Stimulated activated naive CD8-positive, alpha-beta T cell treated with anti-CD3 and anti-CD28 coated beads, Interleukin-15, Interleukin-2, amounts not matched to agents 100 ng/mL and 50 ng/mL, for 24 hours (primary cell): Measurements from ENCODE around the gene SRD5A1.

Source experiments
- H3K27ac Mint-ChIP-seq: one replicate; pipeline ENCODE4 v1.8.0; 2021; ENCODE audit warnings: mild to moderate bottlenecking, mixed read lengths
- H3K27me3 Mint-ChIP-seq: one replicate; pipeline ENCODE4 v1.8.0; 2021; ENCODE audit warnings: mixed read lengths
- H3K36me3 Mint-ChIP-seq: one replicate; pipeline ENCODE4 v1.8.0; 2021; ENCODE audit warnings: low read depth, mixed read lengths
- H3K4me1 Mint-ChIP-seq: one replicate; pipeline ENCODE4 v1.8.0; 2021; ENCODE audit warnings: low read depth, mixed read lengths
- H3K4me3 Mint-ChIP-seq: one replicate; pipeline ENCODE4 v1.8.0; 2021; ENCODE audit warnings: mild to moderate bottlenecking, mixed read lengths
- H3K9me3 Mint-ChIP-seq: one replicate; pipeline ENCODE4 v1.8.0; 2021; ENCODE audit warnings: mixed read lengths

Gene SRD5A1

GRCh38 chr5:6702633-6703032 is 69.4 kb downstream of the SRD5A1 start:
- Mint-ChIP-seq H3K4me1 (peaks cover 17% of the 10 kb centered on the region), H3K27me3 (peaks cover 20% of the 10 kb centered on the region), H3K9me3 (no peaks in the 10 kb centered on the region), H3K27ac (no peak overlapping the region), H3K4me3 (no peak overlapping the region), H3K36me3 (no peaks in the 10 kb centered on the region)

GRCh38 chr5:6703806-6704205 is 70.6 kb downstream of the SRD5A1 start:
- H3K4me1 Mint-ChIP-seq = peaks cover 17% of the 10 kb centered on the region
- no peak overlapping the region for H3K27ac Mint-ChIP-seq
- H3K4me3 Mint-ChIP-seq = no peak overlapping the region
- no peaks in the 10 kb centered on the region for H3K9me3 Mint-ChIP-seq
- H3K27me3 Mint-ChIP-seq = peaks cover 13% of the 10 kb centered on the region
- no peaks in the 10 kb centered on the region for H3K36me3 Mint-ChIP-seq

- Mint-ChIP-seq H3K9me3 (no peaks in the 10 kb centered on the region), H3K27me3 (peaks cover 12% of the 10 kb centered on the region), H3K36me3 (no peaks in the 10 kb centered on the region), H3K4me3 (no peak overlapping the region), H3K27ac (no peak overlapping the region), H3K4me1 (peaks cover 17% of the 10 kb centered on the region)
Measured at GRCh38 chr5:6704361-6704851, 71.2 kb downstream of the SRD5A1 start.

GRCh38 chr5:6705088-6705487 is 71.8 kb downstream of the SRD5A1 start:
- Mint-ChIP-seq H3K4me3 (no peak overlapping the region), H3K27ac (no peak overlapping the region), H3K9me3 (no peaks in the 10 kb centered on the region), H3K36me3 (no peaks in the 10 kb centered on the region), H3K4me1 (peaks cover 17% of the 10 kb centered on the region), H3K27me3 (peaks cover 10% of the 10 kb centered on the region)

GRCh38 chr5:6705959-6706358 is 72.7 kb downstream of the SRD5A1 start:
- Mint-ChIP-seq H3K27ac (no peak overlapping the region), H3K27me3 (peaks cover 8% of the 10 kb centered on the region), H3K4me3 (no peak overlapping the region), H3K9me3 (no peaks in the 10 kb centered on the region), H3K36me3 (no peaks in the 10 kb centered on the region), H3K4me1 (peaks cover 20% of the 10 kb centered on the region)

GRCh38 chr5:6707852-6708251 is 74.6 kb downstream of the SRD5A1 start:
- H3K36me3 Mint-ChIP-seq = no peaks in the 10 kb centered on the region
- no peak overlapping the region for H3K4me3 Mint-ChIP-seq
- peaks cover 33% of the 10 kb centered on the region for H3K4me1 Mint-ChIP-seq
- H3K27ac Mint-ChIP-seq = no peak overlapping the region
- peaks cover 7% of the 10 kb centered on the region for H3K27me3 Mint-ChIP-seq
- H3K9me3 Mint-ChIP-seq = no peaks in the 10 kb centered on the region

- H3K27ac Mint-ChIP-seq = no peak overlapping the region
- H3K4me1 Mint-ChIP-seq = peaks cover 31% of the 10 kb centered on the region
- H3K4me3 Mint-ChIP-seq = no peak overlapping the region
- H3K9me3 Mint-ChIP-seq = no peaks in the 10 kb centered on the region
- H3K27me3 Mint-ChIP-seq = peaks cover 7% of the 10 kb centered on the region
- H3K36me3 Mint-ChIP-seq = no peaks in the 10 kb centered on the region
Measured at GRCh38 chr5:6708814-6709213, 75.6 kb downstream of the SRD5A1 start.

- H3K27me3 Mint-ChIP-seq = peaks cover 7% of the 10 kb centered on the region
- no peak overlapping the region for H3K4me3 Mint-ChIP-seq
- H3K4me1 Mint-ChIP-seq = peaks cover 23% of the 10 kb centered on the region
- no peak overlapping the region for H3K27ac Mint-ChIP-seq
- H3K36me3 Mint-ChIP-seq = peaks cover 3% of the 10 kb centered on the region
- H3K9me3 Mint-ChIP-seq = no peaks in the 10 kb centered on the region
Measured at GRCh38 chr5:6710070-6710469, 76.8 kb downstream of the SRD5A1 start.

- peaks cover 7% of the 10 kb centered on the region for H3K27me3 Mint-ChIP-seq
- peak overlapping the region; percentile 76 for H3K27ac Mint-ChIP-seq
- H3K36me3 Mint-ChIP-seq = peaks cover 3% of the 10 kb centered on the region
- peaks cover 23% of the 10 kb centered on the region for H3K4me1 Mint-ChIP-seq
- no peaks in the 10 kb centered on the region for H3K9me3 Mint-ChIP-seq
- no peak overlapping the region for H3K4me3 Mint-ChIP-seq
Measured at GRCh38 chr5:6710551-6711318, 77.5 kb downstream of the SRD5A1 start.

- peaks cover 9% of the 10 kb centered on the region for H3K36me3 Mint-ChIP-seq
- H3K9me3 Mint-ChIP-seq = no peaks in the 10 kb centered on the region
Measured at GRCh38 chr5:6711409-6712141, 78.3 kb downstream of the SRD5A1 start.

GRCh38 chr5:6712142-6712576 is 78.9 kb downstream of the SRD5A1 start:
- H3K4me1 Mint-ChIP-seq = peaks cover 37% of the 10 kb centered on the region

More at GRCh38 chr5:6711409-6712141, 78.3 kb downstream of the SRD5A1 start:
- Mint-ChIP-seq H3K27ac (peak overlapping the region; percentile 95), H3K4me1 (peaks cover 31% of the 10 kb centered on the region), H3K4me3 (peak overlapping the region; percentile 82), H3K27me3 (peaks cover 7% of the 10 kb centered on the region)

GRCh38 chr5:6712577-6713273 is 79.5 kb downstream of the SRD5A1 start:
- peak overlapping the region; percentile 82 for H3K4me3 Mint-ChIP-seq
- peaks cover 7% of the 10 kb centered on the region for H3K27me3 Mint-ChIP-seq
- peaks cover 11% of the 10 kb centered on the region for H3K36me3 Mint-ChIP-seq
- peaks cover 42% of the 10 kb centered on the region for H3K4me1 Mint-ChIP-seq
- H3K9me3 Mint-ChIP-seq = no peaks in the 10 kb centered on the region
- H3K27ac Mint-ChIP-seq = peak overlapping the region; percentile 95

More at GRCh38 chr5:6712142-6712576, 78.9 kb downstream of the SRD5A1 start:
- Mint-ChIP-seq H3K9me3 (no peaks in the 10 kb centered on the region), H3K27me3 (peaks cover 7% of the 10 kb centered on the region), H3K27ac (peak overlapping the region; percentile 95), H3K36me3 (peaks cover 11% of the 10 kb centered on the region), H3K4me3 (peak overlapping the region; percentile 82)

- Mint-ChIP-seq H3K27ac (peak within 1 kb of the TSS; percentile 95), H3K36me3 (peaks cover 18% of the 10 kb centered on the region), H3K27me3 (peaks cover 7% of the 10 kb centered on the region), H3K4me3 (peak within 1 kb of the TSS; percentile 82), H3K9me3 (no peaks in the 10 kb centered on the region), H3K4me1 (peaks cover 51% of the 10 kb centered on the region)
Measured at GRCh38 chr5:6713274-6714225, 80.3 kb downstream of the SRD5A1 start, which contains the start of gene TENT4A. Gene TENT4A, plus strand, starts transcription at chr5:6713432. Its CDS starts 552 bp downstream, at chr5:6713984.
